CD4-positive, alpha-beta T cell (primary cell): ENCODE results near the gene RAB44. TPM values are rescaled to one million over a fixed set of nuclear protein-coding genes. Genes with fewer than 3 reads are reported as not detected.

Experiments used
- ATAC-seq: fragments of 200-7000 bp; cut with Tn5 transposase; one replicate; pipeline ENCODE4 v1.10.0; 2022; ENCODE audit warnings: mild to moderate bottlenecking; ENCODE audit not compliant: poor library complexity
- CTCF ChIA-PET: fragments of 350-600 bp; sonication (Branson Sonifier 250); formaldehyde crosslinking; loops from one replicate; lab custom pipeline; 2021; ENCODE audit warnings: antibody characterized with exemption, inconsistent platforms; lab: Charles Lee
- POLR2A ChIA-PET: fragments of 350-600 bp; sonication (Branson Sonifier 250); formaldehyde crosslinking; loops from one replicate; lab custom pipeline; 2021; ENCODE audit warnings: antibody characterized with exemption, inconsistent platforms; lab: Charles Lee
- DNase-seq, 14 experiments: peaks; one replicate each; pipeline ENCODE4 v3.0.0-alpha.2; 2013 to 2020; ENCODE audit warnings: mixed read lengths in 2 of 14
- H3K27ac ChIP-seq, 2 donors: one replicate each; pipeline versions ENCODE4 v1.5.1 to v1.7.0; 2013; ENCODE audit warnings: low read length in 2 of 2, low read depth in 1 of 2, mild to moderate bottlenecking in 1 of 2
- H3K27me3 ChIP-seq, 2 experiments: 1 replicate in 1 of 2; 2 replicates in 1 of 2; pipeline versions ENCODE4 v1.6.1 to v1.7.0; 2013; ENCODE audit warnings: low read length in 2 of 2, control low read depth in 1 of 2, mild to moderate bottlenecking in 1 of 2, moderate library complexity in 1 of 2; ENCODE audit not compliant: insufficient read depth in 2 of 2, control insufficient read depth in 1 of 2
- H3K36me3 ChIP-seq: one replicate; pipeline ENCODE4 v1.6.1; 2013; ENCODE audit warnings: low read length, control low read depth; ENCODE audit not compliant: insufficient read depth
- H3K4me1 ChIP-seq: one replicate; pipeline ENCODE4 v1.6.1; 2013; ENCODE audit warnings: low read length, control low read depth; ENCODE audit not compliant: insufficient read depth
- H3K4me3 ChIP-seq: one replicate; pipeline ENCODE4 v1.5.1; 2013; ENCODE audit warnings: mild to moderate bottlenecking, low read length, moderate library complexity
- H3K9me3 ChIP-seq, 2 experiments: 1 replicate in 1 of 2; 2 replicates in 1 of 2; pipeline versions ENCODE4 v1.6.1 to v1.7.0; 2013; ENCODE audit warnings: low read length in 2 of 2, mild to moderate bottlenecking in 2 of 2, control low read depth in 1 of 2, moderate library complexity in 1 of 2; ENCODE audit not compliant: control insufficient read depth in 1 of 2, insufficient read depth in 1 of 2
- H3K27ac Mint-ChIP-seq: one replicate; pipeline ENCODE4 v1.8.0; 2020; ENCODE audit warnings: mixed read lengths
- H3K27me3 Mint-ChIP-seq: one replicate; pipeline ENCODE4 v1.8.0; 2021; ENCODE audit warnings: mixed read lengths
- H3K36me3 Mint-ChIP-seq: one replicate; pipeline ENCODE4 v1.8.0; 2021; ENCODE audit warnings: low read depth, mixed read lengths
- H3K4me1 Mint-ChIP-seq: one replicate; pipeline ENCODE4 v1.8.0; 2021; ENCODE audit warnings: low read depth, mixed read lengths
- H3K4me3 Mint-ChIP-seq: one replicate; pipeline ENCODE4 v1.8.0; 2020; ENCODE audit warnings: mild to moderate bottlenecking, mixed read lengths
- H3K9me3 Mint-ChIP-seq: one replicate; pipeline ENCODE4 v1.8.0; 2020; ENCODE audit warnings: mixed read lengths
- CTCF ChIP-seq: fragments of 200-600 bp; IDR thresholded peaks from one replicate; pipeline ENCODE4 v1.8.0; 2022; ENCODE audit warnings: antibody characterized with exemption, mild to moderate bottlenecking
- intact Hi-C, 2 experiments: fragments of 100-400 bp; cut with DNase I in 1 of 2; cut with micrococcal nuclease in 1 of 2; formaldehyde crosslinking; loops; one replicate each; pipeline versions ENCODE4 v1.15.1 to v1.9.0; 2023 to 2025; cut with DNase I, micrococcal nuclease
- total RNA-seq, 174 experiments: library from RNA in 2 of 174; stranded (reverse) in 2 of 174; gene quantifications; one replicate each; pipeline ENCODE4 v1.2.3 and lab custom pipeline; 2021 to 2026

RAB44 gene
- total RNA-seq, 2 experiments from 2014 or later = 0.22 TPM

- Mint-ChIP-seq H3K4me1 (peaks cover 9% of the 10 kb centered on the region), H3K9me3 (no peaks in the 10 kb centered on the region), H3K4me3 (no peak overlapping the region), H3K36me3 (no peaks in the 10 kb centered on the region), H3K27me3 (no peaks in the 10 kb centered on the region), H3K27ac (peak overlapping the region; percentile 43)
- H3K27ac ChIP-seq = peak overlapping the region in 1 of 2 donors; percentile 48
- peak; percentile 79 for ATAC-seq
- POLR2A ChIA-PET = no interaction called here
- TF ChIP-seq CTCF = no peak
- H3K4me3 ChIP-seq = no peak overlapping the region
- no peaks in the 10 kb centered on the region for H3K27me3 ChIP-seq
- intact Hi-C loops = no loop called here
- H3K9me3 ChIP-seq = no peaks in the 10 kb centered on the region
- H3K4me1 ChIP-seq = peaks cover 18% of the 10 kb centered on the region
- DNase-seq = peak in 8 of 14 experiments; percentile 11 to 75 (median 38)
- CTCF ChIA-PET = interaction anchor here (1.0 to 1.1 kb wide), 2 partner anchors 10 to 77 kb away, joined by 3 read pairs; no protein-coding TSS in a partner anchor
- no peaks in the 10 kb centered on the region for H3K36me3 ChIP-seq
Measured at GRCh38 chr6:36692220-36692619, 5.4 kb upstream of the RAB44 start.

DNA sequence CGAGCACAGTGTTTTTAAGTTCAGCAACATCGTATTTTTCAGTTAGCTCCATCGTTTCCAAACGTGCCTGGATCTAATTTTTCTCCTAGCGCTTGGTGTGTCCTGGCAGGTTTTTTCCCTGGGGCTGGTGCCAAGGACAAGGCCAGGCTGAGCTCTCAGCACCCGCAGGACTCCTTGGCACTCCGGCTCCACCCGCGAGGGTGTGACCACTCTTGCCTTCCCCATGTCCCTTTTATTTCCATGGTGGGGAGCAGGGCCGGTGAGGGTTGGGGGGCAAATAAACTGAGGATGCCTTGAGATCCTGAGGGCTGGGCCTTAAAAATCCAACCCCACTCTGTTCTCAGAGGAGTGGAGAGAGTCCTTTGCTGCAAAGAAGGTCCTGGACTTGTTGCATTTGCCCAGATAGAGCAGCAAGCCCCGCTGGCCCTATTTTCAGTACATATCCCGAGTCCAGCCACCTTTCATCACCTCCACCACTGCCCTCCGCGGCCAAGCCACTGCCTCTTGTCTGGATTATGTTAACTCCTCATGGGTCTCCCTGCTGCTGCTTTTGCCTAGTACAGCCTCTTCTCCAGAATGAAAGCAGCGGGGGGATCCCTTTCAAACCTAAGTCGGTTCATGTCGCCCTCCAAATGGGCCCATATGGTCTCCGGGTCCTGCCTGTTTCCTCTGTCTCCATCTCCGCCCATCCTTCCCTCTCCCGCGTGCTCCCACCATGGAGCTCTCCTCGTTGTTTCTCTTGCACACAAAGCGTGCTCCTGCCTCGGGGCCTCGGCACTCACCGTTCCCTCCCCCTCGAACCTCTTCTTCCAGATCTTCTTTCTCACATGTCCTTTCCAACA lies 4.5 kb upstream of the RAB44 start:
- no peak for ATAC-seq
- Histone ChIP-seq H3K27ac (peak overlapping the region in 1 of 2 donors; percentile 48), H3K27me3 (no peaks in the 10 kb centered on the region), H3K4me1 (peaks cover 23% of the 10 kb centered on the region), H3K9me3 (no peaks in the 10 kb centered on the region), H3K36me3 (no peaks in the 10 kb centered on the region), H3K4me3 (no peak overlapping the region)
- Mint-ChIP-seq H3K9me3 (no peaks in the 10 kb centered on the region), H3K27ac (no peak overlapping the region), H3K4me1 (peaks cover 9% of the 10 kb centered on the region), H3K27me3 (no peaks in the 10 kb centered on the region), H3K36me3 (no peaks in the 10 kb centered on the region), H3K4me3 (no peak overlapping the region)
- intact Hi-C loops = no loop called here
- no peak for TF ChIP-seq CTCF
- POLR2A ChIA-PET = no interaction called here
- CTCF ChIA-PET = interaction anchor here (1.0 to 1.1 kb wide), 2 partner anchors 11 to 78 kb away, joined by 3 read pairs; no protein-coding TSS in a partner anchor
- no peak for DNase-seq

DNA sequence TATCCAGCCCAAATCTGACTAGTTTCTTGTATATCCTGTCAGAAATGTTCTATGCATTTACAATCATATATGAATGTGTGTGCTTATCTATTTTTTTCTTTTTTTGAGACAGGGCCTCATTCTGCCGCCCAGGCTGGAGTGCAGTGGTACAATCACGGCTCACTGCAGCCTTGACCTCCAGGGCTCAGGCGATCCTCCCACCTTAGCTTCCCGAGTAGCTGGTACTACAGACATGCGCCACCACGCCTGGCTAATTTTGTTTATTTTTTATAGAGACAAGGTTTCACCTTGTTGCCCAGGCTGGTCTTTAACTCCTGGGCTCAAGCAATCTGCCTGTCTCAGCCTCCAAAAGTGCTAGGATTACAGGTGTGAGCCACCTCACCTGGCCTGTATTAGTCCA lies 3.0 kb upstream of the RAB44 start:
- Mint-ChIP-seq H3K4me3 (no peak overlapping the region), H3K4me1 (peaks cover 9% of the 10 kb centered on the region), H3K27me3 (no peaks in the 10 kb centered on the region), H3K9me3 (no peaks in the 10 kb centered on the region), H3K36me3 (no peaks in the 10 kb centered on the region), H3K27ac (no peak overlapping the region)
- no peak overlapping the region for H3K4me3 ChIP-seq
- no peaks in the 10 kb centered on the region for H3K36me3 ChIP-seq
- CTCF ChIA-PET = interaction anchor here (0.9 kb wide), 1 partner anchor 65 kb away, joined by 3 read pairs; no protein-coding TSS in a partner anchor
- TF ChIP-seq CTCF = no peak
- ATAC-seq (no peak), DNase-seq (peak in 1 of 14 experiments; percentile 2)
- intact Hi-C loops = no loop called here
- H3K27ac ChIP-seq = no peak overlapping the region
- H3K27me3 ChIP-seq = no peaks in the 10 kb centered on the region
- no peaks in the 10 kb centered on the region for H3K9me3 ChIP-seq
- POLR2A ChIA-PET = no interaction called here
- peaks cover 23% of the 10 kb centered on the region for H3K4me1 ChIP-seq
